Right renal pelvis (tissue), 4 donors: ENCODE results near the gene MYH11. TPM values are rescaled to one million over a fixed set of nuclear protein-coding genes. Genes with fewer than 3 reads are reported as not detected.
"Not testable (repeated sequence)": the region's sequence is repeated elsewhere in the genome, so short reads cannot be mapped to it uniquely, and the experiment has no call there.

Source experiments
- DNase-seq, 4 donors: peaks; one replicate each; pipeline ENCODE4 v3.0.0-alpha.2; 2013; ENCODE audit warnings: low read depth in 4 of 4, low spot score in 3 of 4, missing footprints in 1 of 4
- polyA plus RNA-seq, 4 donors: library from polyadenylated mRNA; unstranded; fragments of 120-200 nt; gene quantifications; one replicate each; pipeline ENCODE4 v1.2.1, GENCODE V29; 2013; ENCODE audit not compliant: insufficient read length in 4 of 4

Gene MYH11
- polyA plus RNA-seq, 4 donors, result 11.8 to 16.1 (median 13.7) TPM

DNA sequence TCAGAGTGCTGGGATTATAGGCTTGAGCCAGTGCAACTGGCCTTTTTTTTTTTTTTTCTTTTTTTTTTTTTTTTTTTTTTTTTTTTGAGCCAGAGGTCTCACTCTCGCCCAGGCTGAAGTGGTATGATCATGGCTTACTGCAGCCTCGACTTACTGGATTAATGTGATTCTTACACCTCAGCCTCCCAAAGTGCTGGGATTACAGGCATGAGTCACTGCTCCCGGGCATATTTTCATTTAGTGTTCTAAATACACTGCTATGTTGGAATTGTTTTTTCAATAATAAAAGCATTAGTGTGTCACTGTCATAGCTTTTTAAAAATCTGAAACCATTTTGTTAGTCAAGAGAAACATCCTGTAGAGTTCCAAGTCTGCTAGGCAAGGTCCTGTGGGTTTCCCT lies 166.5 kb downstream of the MYH11 start:
- no peak for DNase-seq

GRCh38 chr16:15689290-15689689 lies 167.5 kb downstream of the MYH11 start:
- no peak for DNase-seq

DNA sequence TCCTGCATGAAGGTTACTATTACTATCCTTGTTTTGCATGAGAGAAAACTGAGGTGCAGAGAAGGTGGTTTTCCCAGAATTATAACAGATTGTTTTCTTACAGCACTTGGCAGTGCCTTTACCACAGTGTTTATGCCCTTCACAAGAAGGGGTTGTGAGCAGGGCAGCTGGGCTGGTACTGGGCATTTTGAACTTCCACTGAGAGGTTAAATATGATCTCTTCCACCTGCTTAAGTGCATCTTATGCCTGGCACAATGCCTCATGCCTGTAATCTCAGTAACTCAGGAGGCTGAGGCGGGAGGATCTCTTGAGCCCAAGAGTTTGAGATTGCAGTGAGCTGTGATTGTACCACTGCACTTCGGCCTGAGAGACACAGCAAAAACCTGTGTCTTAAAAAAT lies 170.5 kb downstream of the MYH11 start:
- no peak for DNase-seq

DNA sequence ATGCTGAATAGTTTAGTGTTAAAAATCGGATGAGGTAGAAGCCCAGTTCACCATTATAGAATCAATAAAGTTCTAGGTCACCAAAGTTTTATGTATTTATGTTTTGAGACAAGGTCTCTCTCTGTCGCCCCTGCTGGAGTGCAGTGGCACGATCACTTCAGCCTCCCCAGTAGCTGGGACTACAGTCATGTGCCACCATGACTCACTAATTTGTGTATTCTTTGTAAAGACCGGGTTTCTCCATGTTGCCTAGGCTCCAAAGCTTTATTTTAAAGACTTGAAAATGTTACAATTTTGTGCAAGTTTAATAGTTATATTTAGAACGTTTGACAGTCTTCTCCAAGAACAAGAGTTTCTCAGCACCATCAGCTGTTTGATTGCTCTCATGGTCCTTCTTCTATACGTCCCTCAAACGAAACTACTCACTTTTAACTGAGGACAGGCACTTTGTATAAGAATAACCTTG lies 174.7 kb downstream of the MYH11 start:
- DNase-seq, result no peak

DNA sequence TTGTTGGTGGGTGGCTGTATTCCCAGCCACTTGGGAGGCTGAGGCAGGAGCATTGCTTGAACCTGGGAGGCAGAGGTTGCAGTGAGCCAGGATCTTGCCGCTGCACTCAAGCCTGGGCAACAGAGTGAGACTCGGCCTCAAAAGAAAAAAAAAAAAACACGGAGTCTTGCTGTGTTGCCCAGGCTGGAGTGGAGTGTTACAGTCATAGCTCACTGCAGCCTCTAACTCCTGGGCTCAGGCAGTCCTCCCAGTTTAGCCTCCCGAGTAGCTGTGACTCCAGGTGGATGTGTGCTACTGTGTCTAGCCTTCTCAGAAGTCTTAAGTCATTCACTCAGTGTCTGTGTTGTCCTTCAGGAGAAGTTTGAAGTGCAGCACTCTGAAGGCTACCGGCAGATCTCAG lies 179.4 kb downstream of the MYH11 start:
- no peak for DNase-seq

DNA sequence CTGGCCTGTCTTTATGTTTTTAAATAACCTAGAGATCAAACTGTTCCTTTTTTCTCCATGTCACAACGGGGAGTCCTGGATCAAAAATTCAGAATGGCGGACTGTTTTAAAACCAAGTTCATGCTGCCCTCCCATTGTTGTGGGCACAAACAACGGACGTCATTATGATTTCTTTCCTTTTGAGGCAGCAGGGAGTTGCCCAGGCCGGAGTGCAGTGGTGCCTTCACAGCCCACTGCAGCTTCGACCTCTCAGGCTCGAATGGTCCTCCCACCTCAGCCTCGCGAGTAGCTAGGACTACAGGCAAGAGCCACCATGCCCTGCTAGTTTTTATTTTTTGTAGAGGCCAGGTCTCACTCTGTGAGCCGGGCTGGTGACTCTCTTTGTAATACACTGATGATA lies 180.3 kb downstream of the MYH11 start:
- no peak for DNase-seq

DNA sequence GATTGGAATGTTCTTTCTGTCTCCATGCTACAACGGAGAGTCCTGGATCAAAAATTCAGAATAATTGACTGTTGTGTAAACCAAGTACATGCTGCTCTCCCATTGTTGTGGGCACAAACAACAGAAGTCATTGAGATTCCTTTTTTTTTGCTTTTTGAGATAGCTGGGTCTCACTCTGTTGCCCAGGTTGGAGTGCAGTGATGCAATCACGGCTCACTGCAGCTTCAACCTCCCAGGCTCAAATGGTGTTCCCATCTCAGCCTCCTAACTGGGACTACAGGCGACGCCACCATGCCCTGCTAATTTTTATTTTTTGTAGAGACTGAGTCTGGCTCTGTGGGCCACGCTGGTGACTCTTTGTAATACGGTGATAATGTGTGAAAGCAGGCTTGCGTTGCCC lies 182.3 kb downstream of the MYH11 start:
- no peak for DNase-seq

DNA sequence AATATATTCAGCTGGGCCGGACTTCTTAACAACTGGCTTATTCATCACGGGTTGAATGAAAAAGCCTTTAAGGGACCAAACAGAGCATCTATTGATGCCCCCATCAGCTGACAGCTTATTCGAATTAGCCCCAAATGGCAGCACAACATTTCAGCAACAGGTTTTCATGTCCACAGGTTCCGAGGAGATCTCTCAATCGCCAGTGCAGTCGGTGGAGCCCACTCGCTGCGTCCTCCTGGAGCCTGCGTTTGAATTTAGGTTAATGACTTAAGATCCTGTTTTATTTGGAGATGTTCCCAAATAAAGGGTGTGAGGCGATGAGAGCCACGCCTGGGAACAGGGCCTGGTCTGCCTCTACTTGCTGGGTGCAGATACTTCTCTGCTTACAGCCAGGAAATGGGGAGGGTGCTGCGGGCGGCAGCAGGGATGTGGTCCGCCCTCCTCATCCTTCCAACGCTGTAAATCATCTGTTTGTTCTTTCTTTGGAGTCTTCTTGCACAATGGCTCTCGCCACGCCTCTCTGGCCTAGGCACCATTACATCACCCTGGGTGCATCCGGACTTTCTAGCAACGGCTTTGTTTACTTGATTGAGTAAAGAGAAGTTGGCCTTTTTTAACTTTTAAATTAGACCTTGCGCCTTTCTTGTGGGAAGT lies 184.2 kb downstream of the MYH11 start:
- peak; percentile 32 to 57 (median 42) for DNase-seq

- DNase-seq, result not testable (repeated sequence)
Measured at GRCh38 chr16:15672127-15672513, 184.7 kb downstream of the MYH11 start.

DNA sequence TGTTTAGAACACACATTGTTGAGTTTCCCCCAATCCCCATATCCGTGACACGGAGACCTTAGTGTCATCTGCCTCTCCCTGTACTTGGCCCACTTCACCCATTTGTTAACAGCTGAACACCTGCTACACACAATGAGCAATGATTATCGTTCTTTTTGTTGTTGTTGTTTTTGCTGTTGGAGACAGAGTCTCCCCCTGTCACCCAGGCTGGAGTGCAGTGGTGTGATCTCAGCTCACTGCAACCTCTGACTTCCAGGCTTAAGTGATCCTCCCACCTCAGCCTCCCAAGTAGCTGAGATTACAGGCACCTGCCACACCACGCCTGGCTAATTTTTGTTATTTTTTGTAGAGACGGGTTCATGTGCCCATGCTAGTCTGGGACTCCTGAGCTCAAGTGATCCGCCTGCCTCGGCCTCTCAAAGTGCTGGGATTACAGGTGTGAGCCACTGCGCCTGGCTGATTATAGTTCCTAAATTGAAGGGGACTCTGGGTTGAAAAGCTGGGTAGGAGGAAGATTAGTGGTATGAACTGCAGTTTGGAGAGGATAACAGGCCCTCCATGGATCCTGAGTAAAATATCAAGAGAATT lies 185.2 kb downstream of the MYH11 start:
- no peak for DNase-seq

GRCh38 chr16:15667091-15667742 lies 189.6 kb downstream of the MYH11 start:
- DNase-seq, result no peak

- DNase-seq, result no peak
Measured at GRCh38 chr16:15665107-15665506, 191.7 kb downstream of the MYH11 start.

GRCh38 chr16:15660203-15660601 lies 196.6 kb downstream of the MYH11 start:
- DNase-seq, result no peak

GRCh38 chr16:15658556-15658955 lies 198.3 kb downstream of the MYH11 start:
- no peak for DNase-seq

DNA sequence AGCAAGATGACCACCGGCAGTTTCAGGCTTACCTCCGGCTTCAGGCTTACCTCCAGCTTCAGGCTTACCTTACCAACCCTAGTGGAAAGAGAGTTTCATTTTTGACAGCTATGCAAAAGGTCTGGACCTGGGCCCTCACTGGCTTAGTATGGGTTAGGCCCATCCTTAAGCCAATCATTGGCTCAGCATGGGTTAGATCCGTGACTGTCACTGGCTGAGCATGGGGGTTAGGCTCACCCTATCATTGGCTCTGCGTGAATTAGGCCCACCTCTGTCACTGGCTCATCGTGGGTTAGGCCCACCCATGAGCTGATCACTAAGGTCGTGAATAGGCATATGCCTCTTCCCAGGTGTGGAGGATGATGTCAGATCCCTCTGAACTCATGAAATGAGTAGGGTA lies 198.7 kb downstream of the MYH11 start:
- DNase-seq, result no peak

GRCh38 chr16:15655561-15655960 lies 201.3 kb downstream of the MYH11 start:
- DNase-seq, result not testable (repeated sequence)

DNA sequence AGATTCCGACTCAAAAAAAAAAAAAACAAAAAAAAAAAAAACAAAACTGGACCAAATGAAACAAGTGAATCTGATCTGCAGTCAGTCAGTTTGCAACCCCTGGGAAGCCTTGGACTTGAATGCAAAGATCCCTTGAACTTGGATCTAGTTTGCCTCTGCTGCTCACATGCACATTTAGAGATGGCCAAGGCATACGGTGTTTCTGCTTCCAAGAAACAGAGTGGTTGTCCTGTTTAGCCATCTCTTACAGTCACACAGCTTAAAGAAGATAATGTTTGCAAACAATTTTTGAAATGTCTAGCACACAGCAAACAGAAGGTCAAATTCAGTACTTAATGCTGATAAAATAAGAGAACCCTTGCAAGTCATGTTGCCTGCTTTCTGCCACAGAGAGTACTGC lies 202.2 kb downstream of the MYH11 start:
- no peak for DNase-seq

- DNase-seq, result no peak
Measured at GRCh38 chr16:15653227-15653626, 203.6 kb downstream of the MYH11 start.
